Duodenal mucosa (tissue), 2 donors: Measurements from ENCODE around the gene FOLH1.
A peak's percentile ranks its signal among the peaks of the same experiment; 100 is the strongest.
"Not testable (repeated sequence)": the region's sequence is repeated elsewhere in the genome, so short reads cannot be mapped to it uniquely, and the experiment has no call there.

ENCODE experiments used
- H3K27ac ChIP-seq: one replicate; pipeline ENCODE4 v1.7.0; 2013; ENCODE audit warnings: low read depth, low read length
- H3K27me3 ChIP-seq, 2 donors: one replicate each; pipeline ENCODE4 v1.7.0; 2013; ENCODE audit warnings: low read length in 2 of 2, control low read depth in 1 of 2; ENCODE audit not compliant: insufficient read depth in 2 of 2, control insufficient read depth in 1 of 2
- H3K36me3 ChIP-seq, 2 donors: one replicate each; pipeline ENCODE4 v1.7.0; 2013; ENCODE audit warnings: low read length in 2 of 2, control low read depth in 1 of 2; ENCODE audit not compliant: insufficient read depth in 2 of 2, control insufficient read depth in 1 of 2
- H3K4me1 ChIP-seq, 2 donors: one replicate each; pipeline ENCODE4 v1.7.0; 2013; ENCODE audit warnings: low read length in 2 of 2, control low read depth in 1 of 2; ENCODE audit not compliant: insufficient read depth in 2 of 2, control insufficient read depth in 1 of 2
- H3K4me3 ChIP-seq, 2 donors: one replicate each; pipeline ENCODE4 v1.7.0; 2013; ENCODE audit warnings: low read length in 2 of 2, low read depth in 1 of 2
- H3K9ac ChIP-seq, 2 donors: one replicate each; pipeline ENCODE4 v1.7.0; 2013; ENCODE audit warnings: low read length in 2 of 2, low read depth in 1 of 2
- H3K9me3 ChIP-seq, 2 donors: one replicate each; pipeline ENCODE4 v1.7.0; 2013; ENCODE audit warnings: low read length in 2 of 2, control low read depth in 1 of 2; ENCODE audit not compliant: control insufficient read depth in 1 of 2

The FOLH1 gene

DNA sequence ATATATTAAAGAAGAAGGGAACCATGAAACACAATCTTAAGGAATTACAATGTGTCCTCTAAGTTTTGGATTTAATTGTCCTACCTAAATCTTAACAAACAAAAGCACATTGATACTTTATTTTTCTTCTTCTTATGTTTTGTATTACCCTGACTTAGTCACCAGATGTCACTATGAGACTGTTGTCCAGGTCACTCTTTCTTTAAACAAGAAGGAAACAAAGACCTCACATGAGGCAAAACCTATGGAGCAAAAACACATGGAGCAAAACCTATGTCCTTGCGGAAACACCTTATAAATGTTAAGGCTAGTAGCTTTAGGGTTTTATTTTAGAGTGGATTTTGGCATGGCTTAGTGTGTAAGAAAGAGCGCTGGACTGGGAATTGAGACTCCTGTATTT is 20.7 kb upstream of the FOLH1 start:
- H3K9ac ChIP-seq, H3K27ac ChIP-seq, H3K9me3 ChIP-seq, H3K4me3 ChIP-seq, H3K27me3 ChIP-seq, H3K4me1 ChIP-seq, H3K36me3 ChIP-seq: not testable (repeated sequence)

- H3K36me3 ChIP-seq, H3K9ac ChIP-seq, H3K27ac ChIP-seq, H3K27me3 ChIP-seq, H3K4me1 ChIP-seq, H3K4me3 ChIP-seq, H3K9me3 ChIP-seq: not testable (repeated sequence)
Measured at GRCh38 chr11:49225255-49225785, 16.9 kb upstream of the FOLH1 start.

DNA sequence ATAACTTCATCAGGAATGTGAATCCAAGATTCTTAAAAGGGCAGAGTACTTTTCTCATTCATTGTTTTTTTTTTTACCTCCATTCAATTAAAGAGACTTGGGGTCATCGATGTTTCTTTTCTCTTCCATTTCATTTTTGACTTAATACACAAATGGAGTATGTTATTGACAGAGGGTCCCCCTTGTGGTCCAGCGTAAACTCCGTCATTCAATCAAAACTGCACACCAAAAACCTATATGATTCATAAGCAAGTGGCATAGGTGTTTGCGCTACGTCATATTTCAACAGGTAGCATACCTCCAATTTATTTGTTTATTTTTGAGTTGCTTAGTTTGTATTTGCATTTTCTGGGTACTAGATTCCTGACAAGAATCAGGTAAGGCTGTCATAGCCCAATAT is 12.7 kb upstream of the FOLH1 start:
- no peak overlapping the region for H3K9ac ChIP-seq
- no peak overlapping the region for H3K4me3 ChIP-seq
- H3K27me3 ChIP-seq: no peaks in the 10 kb centered on the region
- H3K27ac ChIP-seq: no peak overlapping the region
- no peaks in the 10 kb centered on the region for H3K36me3 ChIP-seq
- H3K4me1 ChIP-seq: no peaks in the 10 kb centered on the region
- no peaks in the 10 kb centered on the region for H3K9me3 ChIP-seq

GRCh38 chr11:49213026-49213560 is 4.7 kb upstream of the FOLH1 start:
- H3K27me3 ChIP-seq: no peaks in the 10 kb centered on the region
- H3K36me3 ChIP-seq: no peaks in the 10 kb centered on the region
- no peak overlapping the region for H3K9ac ChIP-seq
- no peak overlapping the region for H3K4me3 ChIP-seq
- H3K9me3 ChIP-seq: no peaks in the 10 kb centered on the region
- no peaks in the 10 kb centered on the region for H3K4me1 ChIP-seq
- H3K27ac ChIP-seq: no peak overlapping the region

DNA sequence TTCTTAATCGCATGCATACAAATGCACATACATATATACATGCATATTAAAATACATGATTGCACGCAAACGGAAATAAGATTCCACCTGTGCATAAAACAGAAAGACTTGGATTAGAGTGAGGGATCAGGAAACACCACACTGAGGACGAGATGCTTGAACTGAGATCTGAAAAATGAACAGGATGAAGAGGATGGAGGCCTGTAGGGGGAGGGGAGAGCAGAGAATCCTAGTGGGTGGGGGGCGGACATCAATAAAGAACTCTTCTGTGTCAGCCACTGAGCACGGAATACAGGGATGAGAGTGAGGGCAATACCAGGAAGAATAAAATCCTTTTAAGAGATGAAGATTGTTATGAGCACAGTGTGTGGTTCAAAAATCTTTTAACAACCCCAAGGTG is 1.4 kb downstream of the FOLH1 start:
- not testable (repeated sequence) for H3K27ac ChIP-seq, H3K4me1 ChIP-seq, H3K9me3 ChIP-seq, H3K27me3 ChIP-seq, H3K36me3 ChIP-seq
- Histone ChIP-seq H3K9ac (peak overlapping the region; percentile 32 to 89), H3K4me3 (peak overlapping the region; percentile 66 to 85)

- H3K4me1 ChIP-seq: no peaks in the 10 kb centered on the region
- no peaks in the 10 kb centered on the region for H3K36me3 ChIP-seq
- peak overlapping the region; percentile 32 for H3K27ac ChIP-seq
- no peaks in the 10 kb centered on the region for H3K9me3 ChIP-seq
- no peaks in the 10 kb centered on the region for H3K27me3 ChIP-seq
- H3K4me3 ChIP-seq: no peak overlapping the region
- H3K9ac ChIP-seq: no peak overlapping the region
Measured at GRCh38 chr11:49202287-49202976, 6.0 kb downstream of the FOLH1 start.

DNA sequence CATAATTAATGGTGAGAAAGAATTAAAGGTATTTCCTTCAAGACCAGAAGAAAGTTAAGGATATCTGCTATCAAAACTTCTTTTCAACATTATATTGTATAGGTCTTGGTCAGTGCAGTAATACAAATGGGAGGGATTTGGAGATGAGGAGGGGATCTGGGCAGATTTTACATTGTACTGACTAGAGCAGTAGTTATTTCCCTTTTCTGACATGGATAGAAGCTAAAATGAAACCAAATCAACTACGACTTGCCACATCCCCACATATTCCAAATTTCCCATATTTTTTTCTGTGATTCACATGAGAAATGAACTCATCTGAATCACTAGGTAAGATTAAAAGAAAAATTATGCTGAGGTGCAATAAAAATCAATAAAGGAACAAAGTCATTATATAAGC is 11.6 kb downstream of the FOLH1 start:
- H3K36me3 ChIP-seq, H3K9me3 ChIP-seq, H3K9ac ChIP-seq, H3K27ac ChIP-seq, H3K4me1 ChIP-seq, H3K27me3 ChIP-seq, H3K4me3 ChIP-seq: not testable (repeated sequence)

DNA sequence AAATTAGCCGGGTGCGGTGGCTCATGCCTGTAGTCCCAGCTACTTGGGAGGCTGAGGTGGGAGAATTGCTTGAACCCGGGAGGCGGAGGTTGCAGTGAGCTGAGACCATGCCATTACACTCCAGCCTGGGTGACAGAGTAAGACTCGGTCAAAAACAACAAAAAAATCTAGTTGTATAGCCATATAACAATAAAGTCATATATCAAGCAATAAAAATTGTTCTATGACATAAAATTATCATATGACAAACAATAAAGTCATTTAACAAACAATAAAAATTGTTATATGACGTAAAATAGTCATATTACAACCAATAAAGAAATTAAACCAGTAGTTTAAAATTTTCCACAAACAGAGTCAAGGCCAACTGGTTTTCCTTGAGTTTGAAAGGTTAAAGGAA is 12.4 kb downstream of the FOLH1 start:
- H3K9ac ChIP-seq, H3K4me1 ChIP-seq, H3K27ac ChIP-seq, H3K9me3 ChIP-seq, H3K27me3 ChIP-seq, H3K4me3 ChIP-seq, H3K36me3 ChIP-seq: not testable (repeated sequence)

- H3K9ac ChIP-seq, H3K27ac ChIP-seq, H3K36me3 ChIP-seq, H3K4me3 ChIP-seq, H3K9me3 ChIP-seq, H3K27me3 ChIP-seq, H3K4me1 ChIP-seq: not testable (repeated sequence)
Measured at GRCh38 chr11:49190287-49190686, 18.1 kb downstream of the FOLH1 start.

DNA sequence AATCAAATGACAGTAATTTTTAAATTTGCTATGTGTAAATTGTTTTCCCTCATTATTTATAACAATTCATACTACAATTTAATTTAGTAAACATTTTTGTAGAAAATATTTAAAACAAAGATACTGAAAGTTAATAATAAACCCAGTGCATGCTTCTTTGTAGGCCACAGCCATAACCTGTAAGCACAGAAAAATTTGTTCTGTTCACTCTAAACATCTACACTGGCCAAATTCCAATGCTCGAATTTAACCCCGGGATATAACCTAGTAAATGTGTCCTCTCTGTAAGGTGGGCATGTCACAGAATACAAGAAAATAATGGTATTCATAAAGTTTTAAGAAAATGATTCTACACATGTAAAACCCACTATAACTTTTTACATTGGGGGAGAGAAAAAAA is 22.2 kb downstream of the FOLH1 start:
- not testable (repeated sequence) for H3K4me3 ChIP-seq, H3K27ac ChIP-seq, H3K9me3 ChIP-seq, H3K4me1 ChIP-seq, H3K27me3 ChIP-seq, H3K9ac ChIP-seq, H3K36me3 ChIP-seq

- H3K4me3 ChIP-seq, H3K4me1 ChIP-seq, H3K27ac ChIP-seq, H3K36me3 ChIP-seq, H3K27me3 ChIP-seq, H3K9me3 ChIP-seq, H3K9ac ChIP-seq: not testable (repeated sequence)
Measured at GRCh38 chr11:49185597-49185996, 22.8 kb downstream of the FOLH1 start.
